Suppressor macrophage treated with lipopolysaccharide for 4 hours (primary cell): ENCODE data around the gene ZNF655.
A peak's percentile ranks its signal among the peaks of the same experiment; 100 is the strongest.
"Not testable (repeated sequence)": the region's sequence is repeated elsewhere in the genome, so short reads cannot be mapped to it uniquely, and the experiment has no call there.

ENCODE experiments used
- DNase-seq: peaks from one replicate; pipeline ENCODE4 v3.0.0-alpha.2; 2020

ZNF655 gene

GRCh38 chr7:99561737-99562051 is 3.3 kb downstream of the ZNF655 start:
- no peak for DNase-seq

- DNase-seq, result no peak
Observed at GRCh38 chr7:99562114-99562784, 3.8 kb downstream of the ZNF655 start.

GRCh38 chr7:99562832-99563231 is 4.4 kb downstream of the ZNF655 start:
- peak; percentile 83 for DNase-seq

DNA sequence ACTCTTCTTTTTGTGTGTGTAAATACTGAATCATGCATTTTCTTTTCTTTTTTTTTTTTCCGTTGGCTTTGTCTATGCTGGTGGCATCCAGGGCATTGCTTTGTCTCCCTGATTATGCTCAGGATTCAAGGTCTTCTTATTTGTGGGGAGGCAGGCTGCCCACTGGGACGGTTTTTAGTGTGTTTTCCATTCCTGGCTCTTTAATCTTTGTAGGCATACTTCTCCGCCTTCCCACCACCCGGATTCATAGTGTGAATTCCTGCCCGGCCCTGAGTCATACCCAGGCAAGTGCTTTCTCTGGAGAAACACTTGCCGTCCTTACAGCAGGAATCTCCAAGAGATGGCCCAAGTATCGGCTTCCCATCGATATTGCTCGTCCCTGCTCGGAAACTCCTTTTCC is 5.2 kb downstream of the ZNF655 start:
- DNase-seq, result no peak

- not testable (repeated sequence) for DNase-seq
Observed at GRCh38 chr7:99568770-99569169, 10.3 kb downstream of the ZNF655 start.

GRCh38 chr7:99571768-99572167 is 13.3 kb downstream of the ZNF655 start:
- DNase-seq, result no peak

- no peak for DNase-seq
Observed at GRCh38 chr7:99573257-99573656, 14.8 kb downstream of the ZNF655 start.

- no peak for DNase-seq
Observed at GRCh38 chr7:99576251-99576650, 17.8 kb downstream of the ZNF655 start.

GRCh38 chr7:99579281-99579955 is 21.0 kb downstream of the ZNF655 start:
- no peak for DNase-seq

DNA sequence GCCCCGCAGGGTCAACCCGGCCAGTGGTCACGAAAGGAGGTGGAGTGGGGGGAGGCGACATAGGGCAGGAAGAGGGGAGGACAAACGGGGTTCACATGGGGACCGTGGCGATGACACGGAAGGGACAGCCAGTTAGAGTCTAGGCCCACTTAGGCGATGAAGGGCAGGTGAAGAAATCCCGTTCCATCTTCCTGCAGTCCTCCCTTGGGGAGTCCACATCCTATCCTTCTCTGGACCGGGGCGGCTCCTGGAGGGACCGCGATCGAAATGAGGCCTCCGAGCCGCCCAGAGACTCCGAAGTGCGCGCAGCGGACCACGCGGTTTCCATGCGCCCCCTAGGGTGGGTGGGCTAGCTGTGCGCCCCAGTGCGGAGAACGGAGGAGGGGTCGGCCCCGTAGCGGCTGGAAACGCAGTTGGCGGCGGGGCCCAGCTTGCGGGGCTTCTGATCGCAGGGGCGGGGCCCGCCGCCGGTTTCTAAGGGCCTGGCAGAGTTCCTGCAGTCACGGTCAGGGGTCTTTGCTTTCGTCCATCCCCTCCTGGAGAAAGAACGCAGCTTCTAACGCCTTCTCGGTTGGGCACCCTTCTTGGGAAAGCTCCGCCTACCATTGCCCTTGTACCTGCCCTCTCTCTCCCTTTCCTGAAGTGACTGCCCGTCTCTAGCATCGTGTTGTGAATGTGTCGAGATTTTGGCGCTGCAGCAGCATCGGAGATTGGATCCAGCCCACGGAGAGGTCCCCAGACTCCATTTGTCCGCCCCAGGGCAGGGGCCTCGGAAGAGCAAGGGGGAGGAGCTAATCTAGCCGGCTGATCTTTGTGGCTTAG is 21.7 kb downstream of the ZNF655 start:
- peak; percentile 11 for DNase-seq

GRCh38 chr7:99580778-99581332 is 22.4 kb downstream of the ZNF655 start:
- not testable (repeated sequence) for DNase-seq

DNA sequence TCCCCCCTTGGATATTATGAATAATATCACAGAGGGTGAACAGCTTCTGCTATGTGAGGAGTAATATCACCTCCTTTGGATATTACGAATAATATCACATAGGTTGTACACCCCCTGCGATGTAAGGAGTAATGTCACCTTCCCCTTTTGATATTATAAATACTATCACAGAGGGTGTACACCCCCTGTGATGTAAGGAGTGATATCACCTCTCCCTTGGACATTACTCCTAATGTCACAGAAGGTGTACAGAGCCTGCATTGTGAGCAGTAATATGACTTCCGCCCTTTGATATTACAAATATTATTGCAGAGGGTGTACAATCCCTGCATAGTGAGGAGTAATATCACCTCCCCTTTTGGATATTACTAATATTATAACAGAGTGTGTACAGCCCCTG is 30.4 kb downstream of the ZNF655 start:
- no peak for DNase-seq

DNA sequence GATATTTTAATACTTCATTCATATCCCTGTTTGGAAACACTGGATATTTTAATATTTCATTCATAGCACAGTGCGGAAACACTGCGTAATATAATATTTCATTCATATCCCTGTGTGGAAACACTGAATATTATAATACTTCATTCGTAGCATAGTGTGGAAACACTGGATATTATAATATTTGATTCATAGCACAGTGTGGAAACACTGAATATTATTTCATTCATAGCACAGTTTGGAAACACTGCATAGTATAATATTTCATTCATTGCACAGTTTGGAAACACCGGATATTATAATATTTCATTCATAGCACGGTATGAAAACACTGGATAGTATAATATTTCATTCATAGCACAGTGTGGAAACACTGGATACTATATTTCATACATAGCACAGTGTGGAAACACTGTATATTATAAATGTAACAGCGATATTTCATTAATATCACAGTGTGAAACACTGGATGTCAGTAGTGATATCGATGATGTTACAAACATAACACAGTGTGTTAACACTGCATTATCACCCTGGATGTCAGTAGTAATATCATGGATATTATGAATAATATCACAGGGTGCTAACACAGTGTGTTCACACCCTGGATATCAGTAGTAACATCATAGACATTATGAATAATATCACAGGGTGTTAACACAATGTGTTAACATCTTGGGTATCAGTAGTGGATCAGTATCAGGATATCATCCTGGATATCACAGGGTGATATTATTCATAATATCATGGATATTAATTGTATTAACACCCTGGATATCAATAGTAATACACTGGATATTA is 36.7 kb downstream of the ZNF655 start:
- no peak for DNase-seq

DNA sequence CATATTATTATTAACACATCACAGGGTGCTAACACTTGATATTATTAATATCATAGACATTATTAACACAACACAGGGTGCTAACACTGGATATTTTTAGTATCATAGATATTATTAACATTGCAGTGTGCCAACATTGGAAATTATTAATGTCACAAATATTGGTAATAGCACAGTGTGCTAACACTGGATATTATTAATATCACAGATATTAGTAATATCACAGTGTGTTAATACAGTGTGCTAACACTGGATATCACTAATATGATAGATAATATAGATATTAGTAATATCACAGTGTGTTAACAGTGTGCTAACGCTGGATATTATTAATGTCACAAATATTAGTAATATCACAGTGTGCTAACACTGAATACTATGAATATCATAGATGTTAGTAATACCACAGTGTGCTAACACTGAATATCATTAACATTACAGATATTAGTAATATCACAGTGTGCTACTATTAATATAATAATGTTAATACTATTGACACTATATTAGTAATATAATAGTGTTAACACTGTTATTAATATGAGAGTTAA is 38.0 kb downstream of the ZNF655 start:
- DNase-seq, result no peak

DNA sequence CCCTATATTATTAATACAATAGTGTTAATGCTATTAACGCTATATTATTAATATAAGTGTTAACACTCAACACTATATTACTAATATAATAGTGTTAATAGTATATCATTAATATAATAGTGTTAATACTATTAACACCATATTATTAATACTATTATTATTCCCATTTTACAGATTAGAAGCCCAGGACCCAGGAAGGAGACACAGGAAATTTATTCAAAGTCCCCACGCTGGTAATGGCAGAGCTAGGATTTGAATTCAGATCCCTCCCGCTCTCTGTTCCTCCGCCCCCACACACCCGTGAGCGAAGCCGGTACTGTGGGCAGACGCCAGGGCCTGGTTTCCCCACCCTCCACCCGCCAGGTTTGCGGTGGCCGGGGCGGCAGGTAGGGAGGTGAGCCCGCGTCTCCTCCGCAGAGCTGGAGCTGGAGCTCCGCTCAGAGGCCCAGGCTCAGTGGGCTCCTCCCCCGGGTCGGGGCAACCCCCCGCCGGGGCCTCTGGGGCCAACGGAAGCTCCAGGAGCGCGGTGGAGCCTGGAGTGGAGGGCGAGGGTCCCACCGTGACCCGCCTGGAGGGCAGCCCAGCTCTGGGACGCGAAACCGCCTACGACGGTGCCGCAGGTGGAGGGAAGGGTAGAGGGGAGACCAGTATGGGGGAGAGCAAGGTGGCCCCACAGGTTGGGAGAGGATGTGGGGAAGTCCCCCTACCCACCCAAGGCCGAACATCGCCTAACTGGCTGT is 39.5 kb downstream of the ZNF655 start, which contains the start of gene TMEM225B:
Gene TMEM225B, plus strand, starts transcription at position 506 of the 740 bp plus-strand sequence. CDS start 6,122 bp downstream, outside the sequence.
- no peak for DNase-seq

- DNase-seq, result no peak
Observed at GRCh38 chr7:99599836-99600235, 41.4 kb downstream of the ZNF655 start.

- DNase-seq, result no peak
Observed at GRCh38 chr7:99601656-99602310, 43.3 kb downstream of the ZNF655 start.

DNA sequence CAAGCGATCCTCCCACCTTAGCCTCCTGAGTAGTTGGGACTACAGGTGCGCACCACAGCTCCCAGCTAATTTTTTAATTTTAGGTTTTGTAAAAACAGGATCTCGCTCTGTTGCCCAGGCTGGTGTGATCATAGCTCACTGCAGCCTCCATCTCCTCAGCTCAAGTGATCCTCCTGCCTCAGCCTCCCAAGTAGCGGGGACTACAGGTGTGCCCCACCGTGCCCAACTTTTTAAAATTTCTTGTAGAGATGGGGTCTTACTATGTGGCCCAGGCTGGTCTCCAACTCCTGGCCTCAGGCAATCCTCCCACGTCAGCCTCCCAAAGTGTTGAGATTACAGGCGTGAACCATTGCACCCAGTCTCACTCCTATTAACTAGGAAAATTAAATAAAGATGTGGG is 47.1 kb downstream of the ZNF655 start:
- no peak for DNase-seq

DNA sequence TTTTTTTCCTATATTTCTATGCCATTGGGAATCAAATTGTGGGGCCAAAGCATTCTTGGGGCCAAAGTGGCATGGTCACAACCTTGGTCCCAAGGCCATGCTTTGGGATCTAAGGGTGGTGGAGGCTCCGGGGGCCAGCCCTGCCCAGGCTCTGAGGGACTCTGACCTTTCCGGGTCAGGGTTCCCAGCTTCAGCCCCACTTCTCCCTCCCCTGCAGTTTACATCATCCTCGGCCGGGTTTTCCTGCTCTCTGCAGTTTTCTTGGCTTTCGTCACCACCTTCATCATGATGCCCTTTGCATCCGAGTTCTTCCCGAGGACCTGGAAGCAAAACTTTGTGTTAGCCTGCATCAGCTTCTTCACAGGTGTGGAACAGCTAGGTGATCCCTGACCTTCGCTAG is 48.1 kb downstream of the ZNF655 start:
- DNase-seq, result no peak

- DNase-seq, result no peak
Observed at GRCh38 chr7:99607548-99607947, 49.1 kb downstream of the ZNF655 start.

GRCh38 chr7:99614495-99614894 is 56.1 kb downstream of the ZNF655 start:
- no peak for DNase-seq
